GM12891 (cell line): ENCODE data around the gene SLC44A5.

Experiments
- PAX5 ChIP-seq: IDR thresholded peaks from 2 replicates; pipeline ENCODE4 v1.6.1; 2011; ENCODE audit warnings: low read length, moderate library complexity, mild to moderate bottlenecking; ENCODE audit not compliant: insufficient read depth, severe bottlenecking
- POLR2A ChIP-seq: IDR thresholded peaks from 2 replicates; pipeline ENCODE4 v1.6.1; 2011; ENCODE audit warnings: low read depth, low read length, control low read depth
- POLR2AphosphoS5 ChIP-seq: IDR thresholded peaks from 2 replicates; pipeline ENCODE4 v1.6.1; 2011; ENCODE audit warnings: low read depth, low read length, control low read depth
- POU2F2 ChIP-seq: IDR thresholded peaks from 2 replicates; pipeline ENCODE4 v1.6.1; 2011; ENCODE audit warnings: low read depth, mild to moderate bottlenecking, control low read depth, low read length, moderate library complexity
- TAF1 ChIP-seq: IDR thresholded peaks from 2 replicates; pipeline ENCODE4 v1.6.1; 2011; ENCODE audit warnings: low read depth, low read length, control low read depth

DNA sequence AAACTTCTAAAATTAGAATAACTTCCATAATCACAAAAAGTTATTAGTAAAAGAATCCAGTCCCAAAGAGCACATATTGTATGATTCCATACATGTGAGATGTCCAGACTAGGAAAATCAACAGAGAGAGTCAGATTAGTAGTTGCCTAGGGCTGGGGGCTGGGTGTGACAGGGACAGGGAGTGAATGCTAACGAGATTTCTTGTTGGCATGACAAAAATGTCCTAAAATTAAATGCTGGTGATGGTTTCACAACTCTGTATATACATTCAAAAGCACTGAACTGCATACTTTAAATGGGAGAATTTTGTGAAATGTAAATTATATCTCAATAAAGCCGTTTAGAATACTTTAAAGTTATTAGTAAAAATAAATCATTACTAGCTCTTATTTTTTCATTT is 92.2 kb downstream of the SLC44A5 start:
- no peak for TF ChIP-seq POLR2A
- no peak for TF ChIP-seq TAF1
- TF ChIP-seq POLR2AphosphoS5: no peak
- TF ChIP-seq PAX5: no peak
- no peak for TF ChIP-seq POU2F2
